ENCODE results near the gene MARCO.
"Not testable (repeated sequence)": the region's sequence is repeated elsewhere in the genome, so short reads cannot be mapped to it uniquely, and the experiment has no call there.

Gene MARCO

DNA sequence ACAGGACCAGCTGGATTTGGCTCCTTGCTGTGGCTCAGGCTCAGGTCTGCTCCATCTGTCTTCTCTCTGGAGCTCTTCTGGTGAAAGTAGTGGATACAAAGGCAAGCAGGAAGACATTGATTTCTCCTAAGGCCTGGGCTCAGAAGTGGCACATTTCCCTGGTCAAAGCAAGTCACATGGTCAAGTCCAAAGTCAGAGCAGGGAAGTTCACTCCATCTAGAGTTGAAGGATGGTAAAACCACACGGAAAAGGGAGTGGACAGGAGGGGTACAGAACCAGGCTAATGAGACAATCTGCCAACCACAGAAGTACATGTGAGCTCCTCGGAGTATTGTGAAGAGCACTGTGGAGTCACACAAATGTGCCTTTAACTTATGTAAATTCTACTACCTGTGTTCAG, 66.1 kb downstream of the MARCO start:
- DNase-seq: no peak

DNA sequence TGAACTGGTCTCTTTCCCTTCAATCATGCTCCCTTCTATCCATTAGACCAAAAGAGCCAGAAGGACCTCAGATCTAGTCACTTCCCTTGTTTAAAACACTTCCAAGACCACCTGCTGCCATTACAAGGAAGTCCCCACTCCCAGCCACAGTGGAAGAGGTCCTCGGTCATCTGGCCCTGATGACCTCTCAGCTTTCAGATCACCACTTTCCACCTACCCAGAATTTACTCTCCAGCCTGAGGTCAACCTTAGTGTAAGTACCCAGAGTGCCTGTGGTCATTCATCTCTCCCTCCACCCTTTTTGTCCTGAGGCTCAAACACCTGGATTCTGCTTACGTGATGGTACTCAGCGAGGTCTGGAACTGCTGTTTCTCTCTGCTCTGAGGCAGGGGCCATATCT, 67.1 kb downstream of the MARCO start:
- DNase-seq: no peak

DNA sequence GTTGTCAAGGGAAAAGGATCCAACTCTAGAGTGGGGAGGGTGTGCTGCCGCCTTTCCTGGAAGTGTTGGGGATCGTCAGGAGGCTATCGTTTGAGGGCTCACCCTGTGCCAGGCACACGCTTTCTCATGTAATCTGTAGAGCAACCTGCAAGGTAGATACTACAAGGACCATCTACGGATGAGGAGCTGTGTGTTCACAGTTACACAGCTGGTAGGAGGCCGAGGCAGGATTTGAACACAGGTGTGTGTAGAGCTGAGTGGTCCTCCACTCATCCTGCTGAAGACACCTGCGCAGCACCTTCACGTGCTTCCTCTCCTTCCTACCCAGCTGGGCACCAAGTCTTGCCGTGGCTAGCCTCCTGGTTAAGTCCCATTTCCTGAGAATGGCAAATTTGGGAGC, 68.3 kb downstream of the MARCO start:
- no peak for DNase-seq

DNA sequence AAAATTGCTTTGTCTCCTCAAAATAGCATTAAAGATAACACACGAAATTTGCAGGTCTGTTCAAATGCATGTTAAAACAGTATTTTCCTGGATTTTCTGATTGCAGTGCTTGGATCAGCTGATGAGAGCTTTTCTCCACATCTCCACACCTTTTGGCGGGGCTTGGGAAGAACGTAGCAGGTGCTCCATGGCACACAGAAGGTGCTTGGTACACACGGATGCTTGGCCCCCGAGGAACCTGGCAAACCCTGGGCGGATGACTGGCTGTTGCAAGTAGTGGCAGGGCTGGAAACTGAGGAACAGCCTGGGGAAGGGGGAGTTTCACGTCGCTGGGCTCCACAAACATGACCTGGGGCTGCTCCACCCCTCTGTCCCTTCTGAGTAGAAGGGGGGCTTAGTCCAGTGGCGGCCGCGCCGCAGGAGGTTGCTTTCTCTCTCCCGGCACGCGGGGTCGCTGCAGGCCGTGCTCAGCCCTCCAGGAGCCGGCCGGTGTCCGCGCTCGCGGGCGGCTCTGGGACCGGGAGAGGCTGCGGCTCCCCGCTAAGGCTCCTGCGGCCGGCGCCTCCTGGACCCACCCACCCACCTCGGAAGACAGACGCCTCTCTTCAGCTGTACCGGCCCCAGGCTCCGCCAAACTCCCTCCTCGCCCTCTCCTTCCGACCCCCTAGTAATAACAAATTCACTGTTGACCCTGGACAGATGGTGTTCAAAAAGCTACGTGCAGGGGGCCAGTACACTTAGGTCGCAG, 69.3 kb downstream of the MARCO start:
- DNase-seq: no peak

DNA sequence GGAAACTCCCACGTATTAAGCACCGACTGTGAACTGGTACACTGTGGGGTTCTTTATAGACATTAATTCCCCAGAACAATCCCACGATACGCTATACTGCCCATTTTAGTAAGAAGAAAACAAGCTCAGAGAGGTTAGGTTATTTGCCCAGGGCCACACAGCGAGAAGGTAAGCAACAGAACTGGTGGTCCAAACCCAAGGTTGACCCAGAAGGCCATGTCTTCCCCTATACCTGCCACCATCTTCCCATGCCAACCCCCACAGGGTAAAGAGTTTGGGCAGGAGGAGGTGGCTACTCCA, 69.9 kb downstream of the MARCO start:
- no peak for DNase-seq

DNA sequence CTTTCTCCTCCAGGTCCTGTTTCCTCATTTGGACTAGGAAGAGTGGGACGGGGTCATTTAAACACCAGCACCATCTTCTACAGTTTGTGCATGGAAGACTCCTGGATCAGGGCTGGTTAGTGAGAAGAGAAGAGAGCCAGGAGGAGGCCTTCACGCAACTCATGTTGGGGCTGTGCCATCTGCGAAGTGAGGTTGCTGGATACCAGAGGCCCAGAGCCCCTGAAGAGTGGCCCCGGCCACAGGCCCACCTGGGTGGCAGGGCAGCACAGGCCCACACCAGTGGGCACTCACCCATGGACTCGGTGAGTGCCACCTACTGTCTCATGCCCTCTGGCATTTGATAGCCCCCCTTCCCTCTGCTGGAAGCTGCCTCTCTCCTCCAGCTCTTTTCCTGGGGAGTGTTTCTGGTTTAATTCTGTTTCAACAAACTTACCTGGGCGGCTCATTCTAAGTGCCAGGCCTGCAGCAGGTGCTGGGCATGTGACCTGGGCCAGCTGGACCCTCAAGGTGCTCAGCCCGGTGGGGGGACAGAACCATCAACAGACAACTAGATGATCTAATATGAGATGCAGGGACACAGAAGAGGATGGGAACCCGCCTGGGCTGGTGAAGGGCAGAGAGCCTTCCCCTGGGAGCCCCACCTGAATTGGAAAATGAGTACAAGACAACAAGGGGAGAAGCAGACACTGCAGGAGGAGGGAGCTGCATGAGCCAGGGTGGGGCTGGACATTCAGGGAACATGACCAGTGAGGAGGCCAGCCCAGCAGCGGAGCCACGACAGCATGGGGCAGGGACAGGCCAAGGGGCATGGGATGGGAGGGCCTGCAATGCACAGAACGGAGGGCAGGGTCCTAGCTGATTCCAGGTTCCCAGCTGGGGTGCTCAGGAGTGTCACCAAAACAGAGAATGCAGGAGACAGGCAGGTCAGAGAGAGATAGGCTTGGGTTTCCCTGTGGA, 70.6 kb downstream of the MARCO start:
- no peak for DNase-seq

DNA sequence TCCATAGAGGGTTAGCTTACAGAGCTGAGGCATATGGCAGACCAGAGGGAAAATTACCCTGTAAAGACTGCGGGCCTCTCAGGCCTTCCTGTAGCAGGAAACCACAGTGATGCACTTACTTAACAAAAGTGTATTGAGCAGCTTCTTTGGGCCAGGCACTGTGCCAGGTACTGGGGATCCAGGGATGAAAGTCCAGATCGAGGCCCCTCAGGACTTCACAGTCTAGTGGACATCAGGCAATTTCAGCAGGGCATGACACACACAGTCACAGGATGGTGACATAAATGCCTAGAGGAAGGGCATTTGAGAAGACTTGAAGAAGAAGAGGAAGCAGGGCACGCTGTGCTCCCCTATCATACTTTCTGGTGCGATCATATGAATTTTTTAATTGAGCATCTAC, 71.7 kb downstream of the MARCO start:
- DNase-seq: no peak

DNA sequence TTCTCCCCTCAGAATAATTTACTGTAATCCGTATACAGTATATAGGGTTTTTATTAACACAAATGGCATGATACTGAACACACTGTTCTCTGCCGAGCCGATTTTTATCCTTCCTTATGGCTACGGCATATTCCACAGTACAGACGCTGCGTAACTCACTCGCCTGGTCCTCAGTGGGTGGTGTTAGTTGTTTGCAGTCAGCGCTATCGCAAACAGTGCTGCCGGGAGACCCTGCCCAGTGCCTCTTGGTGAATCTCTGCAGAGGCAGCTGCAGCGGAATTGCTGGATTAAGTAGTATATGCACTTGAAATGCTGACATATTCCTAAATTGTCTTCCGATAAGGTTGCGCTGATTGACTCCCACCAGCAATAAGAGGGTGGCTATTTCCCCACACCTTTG, 73.9 kb downstream of the MARCO start:
- no peak for DNase-seq

DNA sequence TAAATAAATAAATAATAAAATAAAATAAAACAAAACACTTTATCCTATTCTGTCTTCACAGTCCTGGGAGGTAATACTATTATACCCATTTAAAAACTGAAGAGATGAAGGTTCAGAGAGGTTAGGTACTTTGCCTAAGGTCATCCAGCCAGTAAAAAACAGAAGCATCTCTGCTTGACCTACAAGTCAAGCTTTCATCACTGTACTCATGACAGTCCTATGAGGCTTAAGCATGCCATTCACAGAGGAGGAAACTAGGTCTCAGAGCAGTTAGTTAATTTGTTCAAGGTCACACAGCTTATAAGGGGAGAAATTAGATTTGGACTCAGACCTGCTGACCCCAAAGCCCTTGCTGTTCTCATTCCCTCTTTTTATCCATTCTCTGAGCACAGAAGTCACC, 77.5 kb downstream of the MARCO start:
- DNase-seq: no peak

DNA sequence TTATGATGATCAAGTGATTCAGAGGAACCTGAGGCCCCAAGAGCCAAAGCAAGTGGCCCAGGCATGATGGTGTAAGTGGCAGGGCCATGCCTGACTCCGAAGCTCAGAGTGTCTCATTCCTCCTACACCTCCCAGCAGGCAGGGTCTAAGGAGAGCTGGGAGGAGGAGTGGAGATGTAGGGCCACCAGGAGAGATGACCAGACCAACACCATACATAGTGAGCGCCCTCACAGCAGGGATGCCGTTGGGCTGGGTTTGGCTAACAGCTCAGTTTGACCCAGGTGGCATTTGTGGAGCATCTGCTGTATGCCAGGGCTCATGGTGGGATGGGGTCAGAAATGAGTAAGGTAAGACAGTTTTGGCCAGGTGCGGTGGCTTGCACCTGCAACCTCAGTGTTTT, 80.7 kb downstream of the MARCO start:
- DNase-seq: no peak

DNA sequence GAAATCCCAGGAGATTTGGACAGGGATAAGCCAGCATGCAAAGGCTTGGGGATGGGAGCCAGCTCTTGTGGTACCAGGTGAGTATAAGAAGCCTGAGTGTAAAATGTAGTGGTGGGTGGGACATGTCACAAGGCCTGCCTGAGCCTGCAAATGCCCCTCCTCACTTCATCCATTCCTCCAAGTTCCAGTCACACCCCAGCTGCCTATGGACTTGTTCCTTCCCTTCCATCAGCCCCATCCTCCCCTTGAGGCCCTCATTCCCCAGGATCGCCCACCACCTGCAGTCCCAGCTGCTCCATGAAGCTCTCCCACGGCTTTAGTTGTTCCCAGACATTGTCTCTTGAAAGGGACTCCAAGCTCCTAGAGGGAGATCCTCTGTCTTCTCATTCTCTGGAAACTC, 81.5 kb downstream of the MARCO start:
- no peak for DNase-seq

DNA sequence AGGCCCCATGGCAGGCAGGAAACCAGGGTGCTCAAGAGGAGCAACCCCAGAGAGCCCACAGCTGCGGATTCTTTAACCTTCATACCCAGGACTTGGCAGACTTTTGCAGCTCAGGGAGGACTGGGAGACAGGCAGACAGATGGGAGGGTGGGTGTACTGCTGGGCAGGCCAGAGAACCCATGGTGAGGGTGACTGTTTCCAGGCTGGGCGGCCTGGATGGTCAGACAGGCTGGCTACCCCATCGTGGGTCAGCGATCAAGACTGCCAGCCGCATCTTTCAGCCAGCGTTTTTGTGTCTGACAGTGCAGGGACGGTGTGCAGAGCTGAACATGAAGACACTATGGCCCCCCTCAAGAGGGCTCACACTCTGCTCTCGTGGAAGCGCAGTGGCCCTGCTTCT, 82.2 kb downstream of the MARCO start:
- DNase-seq: no peak

DNA sequence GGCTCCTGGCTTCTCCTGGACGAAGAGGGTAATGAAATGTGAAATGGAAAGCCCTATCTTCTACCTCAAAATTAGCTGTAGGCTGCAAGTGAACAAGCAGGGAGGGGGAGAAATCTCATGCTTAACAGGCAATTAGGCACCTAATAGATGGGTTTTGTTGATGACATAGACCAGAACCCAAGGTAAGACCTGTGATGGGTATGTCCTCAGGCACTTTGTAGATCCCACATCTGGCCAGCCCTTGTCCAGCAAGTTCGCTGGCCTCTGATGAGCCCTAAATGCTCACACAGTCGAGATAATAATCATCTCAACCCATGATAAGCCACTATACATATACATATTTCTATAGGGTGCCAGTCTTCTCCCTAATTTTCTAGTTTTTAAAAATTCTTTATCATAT, 82.6 kb downstream of the MARCO start:
- no peak for DNase-seq

DNA sequence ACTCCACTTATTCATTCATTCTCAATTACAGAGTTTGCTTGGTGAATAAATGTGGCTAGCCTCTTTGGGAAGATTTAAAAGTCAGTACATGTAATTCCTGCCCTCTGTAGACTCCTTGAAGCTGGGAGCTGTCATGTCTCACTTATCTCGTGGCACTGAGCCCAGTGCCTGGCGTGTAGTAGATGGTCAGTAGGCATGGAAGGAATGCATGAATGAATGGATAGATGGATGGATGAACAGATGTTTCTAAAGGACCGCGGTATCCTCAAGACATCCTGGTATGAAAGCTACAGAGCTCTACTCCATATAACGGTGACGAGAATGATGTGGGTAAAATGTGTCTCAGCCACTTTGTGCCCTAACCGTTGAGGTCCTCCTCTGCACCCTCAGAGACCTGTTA, 83.0 kb downstream of the MARCO start:
- DNase-seq: no peak

DNA sequence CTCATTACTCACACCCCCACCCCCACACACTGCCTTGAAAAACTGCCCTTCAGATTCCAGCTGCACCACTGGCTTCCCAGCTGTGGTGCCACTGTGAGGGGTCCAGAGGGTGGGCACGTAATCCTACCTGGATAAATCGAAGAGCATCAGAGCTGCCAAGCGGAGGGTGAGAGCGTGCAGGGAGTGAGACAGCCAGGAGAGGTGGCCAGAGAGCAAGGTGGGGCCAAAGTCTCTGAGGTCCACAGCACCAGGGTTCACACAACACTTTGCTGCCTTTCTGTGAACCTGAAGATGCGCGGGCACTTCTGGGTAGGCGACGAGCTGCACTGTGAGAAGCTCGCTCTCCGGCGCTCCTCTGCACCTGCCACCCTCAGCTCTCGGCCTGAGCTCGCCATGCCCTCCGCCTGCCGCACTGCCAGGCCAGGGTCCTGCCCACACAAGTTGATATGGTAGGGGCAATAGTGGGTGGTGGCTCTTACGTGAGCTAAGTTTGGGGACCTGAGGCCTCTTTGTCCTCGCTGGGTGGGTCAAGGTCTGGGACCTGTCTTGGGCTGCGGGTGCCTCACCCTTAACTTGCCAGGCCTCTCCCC, 83.9 kb downstream of the MARCO start:
- no peak for DNase-seq

DNA sequence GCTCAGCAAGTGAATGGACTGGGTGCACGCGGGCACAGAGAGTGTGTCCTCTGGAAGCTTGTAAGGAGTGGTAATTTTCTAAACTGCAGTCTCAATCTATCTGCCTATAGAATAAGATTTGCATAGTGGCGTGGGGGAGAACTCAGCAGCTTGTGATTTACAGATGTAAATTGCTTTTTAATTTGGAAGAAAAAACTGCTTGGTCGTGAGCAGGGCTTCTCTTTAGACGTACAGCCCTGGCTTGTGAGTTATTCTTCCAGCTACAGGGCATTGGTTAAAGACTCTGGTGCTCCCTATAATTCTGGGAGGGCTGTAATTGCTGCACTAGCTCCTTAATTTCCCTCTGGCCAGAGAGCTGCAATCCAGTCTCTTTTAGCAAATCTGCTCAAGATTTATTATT, 84.9 kb downstream of the MARCO start:
- no peak for DNase-seq

DNA sequence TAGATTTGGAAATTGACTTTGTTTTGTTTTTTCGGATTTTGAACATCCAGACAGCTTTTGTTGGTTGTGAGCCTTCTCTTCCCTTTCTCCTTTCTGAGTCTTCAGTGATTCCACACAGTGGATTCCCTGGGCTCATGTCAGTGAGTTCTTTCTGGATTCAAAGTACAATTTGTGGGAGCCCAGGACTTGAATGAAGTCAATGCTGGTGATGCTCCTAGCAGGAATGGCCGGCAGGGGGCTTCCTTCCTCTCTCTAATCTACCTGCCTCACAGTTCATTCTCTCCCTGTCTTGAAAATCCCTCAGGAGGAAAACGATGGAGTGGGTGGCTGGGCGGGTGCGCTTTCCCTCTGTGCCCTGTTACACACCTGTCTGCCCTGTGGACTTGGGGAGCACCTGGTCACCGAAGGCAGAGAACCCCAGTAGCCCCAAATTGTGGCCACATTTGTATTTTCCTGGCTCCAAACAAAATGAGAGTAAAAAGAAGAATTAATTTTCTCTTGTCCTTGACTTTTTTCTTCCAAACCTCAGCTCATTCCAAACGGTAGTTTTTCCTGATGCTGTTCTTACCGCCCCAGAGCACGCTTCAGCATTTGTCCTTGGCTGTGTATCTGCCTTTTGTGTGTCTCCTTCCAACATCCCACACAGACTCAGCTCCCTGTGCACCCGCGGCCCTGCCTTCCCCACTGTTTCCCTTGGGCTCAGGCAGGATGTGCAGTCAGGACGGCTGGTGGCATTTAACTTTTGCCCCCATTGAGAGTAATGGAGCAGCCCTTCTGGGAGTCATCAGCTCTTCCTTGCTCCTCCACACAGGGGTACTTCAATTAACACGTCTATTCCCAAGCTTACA, 86.6 kb downstream of the MARCO start:
- DNase-seq: no peak

DNA sequence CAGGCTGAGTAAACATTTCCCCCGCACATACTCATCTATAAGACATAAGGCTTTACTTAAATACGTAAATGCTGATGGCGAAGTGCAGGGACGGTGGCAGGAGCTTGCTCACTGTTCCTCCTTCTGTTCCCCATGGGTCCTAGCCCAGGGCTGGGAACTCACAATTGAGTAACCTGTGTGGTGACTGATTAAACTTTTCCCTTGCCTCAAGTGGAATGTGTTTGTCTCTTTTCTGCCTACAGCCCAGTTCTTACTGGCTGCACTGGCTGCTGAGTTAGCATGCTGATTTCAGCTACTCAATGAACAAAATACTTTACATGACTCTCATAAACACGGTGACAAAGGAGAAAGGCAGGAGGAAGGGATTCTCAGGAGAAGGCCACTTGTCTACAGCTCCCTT, 87.3 kb downstream of the MARCO start:
- DNase-seq: no peak

DNA sequence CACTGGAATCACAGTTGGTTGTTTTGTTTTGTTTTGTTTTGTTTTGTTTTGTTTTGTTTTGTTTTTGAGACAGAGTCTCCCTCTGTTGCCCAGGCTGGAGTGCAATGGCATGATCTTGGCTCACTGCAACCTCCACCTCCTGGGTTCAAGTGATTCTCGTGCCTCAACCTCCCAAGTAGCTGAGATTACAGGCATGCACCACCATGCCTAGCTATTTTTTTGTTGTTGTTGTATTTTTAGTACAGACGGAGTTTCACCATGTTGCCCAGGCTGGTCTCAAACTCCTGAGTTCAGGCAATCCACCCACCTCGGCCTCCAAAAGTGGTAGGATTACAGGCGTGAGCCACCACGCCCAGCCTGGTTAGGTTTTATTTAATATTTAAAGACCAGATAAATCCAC, 95.9 kb downstream of the MARCO start:
- DNase-seq: not testable (repeated sequence)

DNA sequence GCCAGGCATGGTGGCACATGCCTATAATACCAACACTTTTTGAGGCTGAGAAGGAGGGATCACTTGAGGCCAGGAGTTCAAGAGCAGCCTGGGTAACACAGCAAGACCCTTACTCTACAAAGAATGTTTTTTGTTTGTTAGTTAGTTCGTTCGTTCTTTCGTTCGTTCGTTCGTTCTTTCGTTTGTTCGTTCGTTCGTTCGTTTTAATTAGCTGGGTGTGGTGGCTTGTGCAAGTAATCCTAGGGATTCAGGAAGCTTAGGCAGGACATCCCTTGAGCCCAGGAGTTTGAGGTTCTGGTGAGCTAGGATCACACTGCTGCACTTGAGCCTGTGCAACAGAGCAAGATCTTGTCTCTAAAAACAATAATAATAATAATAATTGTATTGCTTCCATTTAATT, 98.7 kb downstream of the MARCO start:
- no peak for DNase-seq
